Measurements from ENCODE around the gene RPTOR.

The RPTOR gene

GRCh38 chr17:80971704-80972304, 427.2 kb downstream of the RPTOR start:
- no peak for DNase-seq

GRCh38 chr17:80976701-80977100, 432.1 kb downstream of the RPTOR start:
- no peak for DNase-seq

GRCh38 chr17:80977172-80977571, 432.5 kb downstream of the RPTOR start:
- no peak for DNase-seq

GRCh38 chr17:80978499-80979497, 434.2 kb downstream of the RPTOR start:
- DNase-seq = no peak

GRCh38 chr17:80979547-80980378, 435.1 kb downstream of the RPTOR start:
- no peak for DNase-seq

- DNase-seq = no peak
Observed at GRCh38 chr17:80980397-80981061, 435.9 kb downstream of the RPTOR start.

GRCh38 chr17:80981062-80981902, 436.6 kb downstream of the RPTOR start:
- DNase-seq = no peak

GRCh38 chr17:80981929-80982425, 437.3 kb downstream of the RPTOR start:
- no peak for DNase-seq

- no peak for DNase-seq
Observed at GRCh38 chr17:80982426-80982974, 437.9 kb downstream of the RPTOR start.

GRCh38 chr17:80983545-80983944, 438.9 kb downstream of the RPTOR start:
- no peak for DNase-seq

GRCh38 chr17:80984749-80985148, 440.1 kb downstream of the RPTOR start:
- no peak for DNase-seq

- DNase-seq = no peak
Observed at GRCh38 chr17:80986046-80986445, 441.4 kb downstream of the RPTOR start.

- peak; percentile 30 for DNase-seq
Observed at GRCh38 chr17:80986816-80987475, 442.3 kb downstream of the RPTOR start.

GRCh38 chr17:80987941-80988461, 443.4 kb downstream of the RPTOR start:
- no peak for DNase-seq

GRCh38 chr17:80989586-80989913, 444.9 kb downstream of the RPTOR start:
- DNase-seq = no peak

- no peak for DNase-seq
Observed at GRCh38 chr17:80990921-80991644, 446.4 kb downstream of the RPTOR start.

GRCh38 chr17:80991645-80992076, 447.0 kb downstream of the RPTOR start, which contains the start of gene CHMP6:
Gene CHMP6, plus strand, starts transcription at chr17:80991841. Its CDS starts 78 bp downstream, at chr17:80991919.
- DNase-seq = peak; percentile 70

GRCh38 chr17:80992077-80992947, 447.7 kb downstream of the RPTOR start:
- DNase-seq = no peak
